WI38 (cell line): ENCODE data around the gene LPGAT1.
"Not testable (repeated sequence)": the region's sequence is repeated elsewhere in the genome, so short reads cannot be mapped to it uniquely, and the experiment has no call there.

Experiments
- H3K4me3 ChIP-seq: 2 replicates; pipeline ENCODE4 v1.5.1; 2011; ENCODE audit warnings: low read depth, mild to moderate bottlenecking, control low read depth, low read length
- CTCF ChIP-seq: IDR thresholded peaks from 2 replicates; pipeline ENCODE4 v1.5.1; 2012; ENCODE audit warnings: low read depth, mild to moderate bottlenecking, control low read depth, low read length

LPGAT1 gene

GRCh38 chr1:211701733-211702132 lies 128.8 kb downstream of the LPGAT1 start:
- TF ChIP-seq CTCF: no peak
- H3K4me3 ChIP-seq: no peak overlapping the region

GRCh38 chr1:211699059-211699458 lies 131.5 kb downstream of the LPGAT1 start:
- no peak overlapping the region for H3K4me3 ChIP-seq
- TF ChIP-seq CTCF: no peak

GRCh38 chr1:211698161-211699026 lies 132.2 kb downstream of the LPGAT1 start:
- TF ChIP-seq CTCF: peak; percentile 97
- H3K4me3 ChIP-seq: no peak overlapping the region

GRCh38 chr1:211697356-211697755 lies 133.2 kb downstream of the LPGAT1 start:
- no peak for TF ChIP-seq CTCF
- H3K4me3 ChIP-seq: no peak overlapping the region

- H3K4me3 ChIP-seq: no peak overlapping the region
- no peak for TF ChIP-seq CTCF
Measured at GRCh38 chr1:211695135-211695816, 135.3 kb downstream of the LPGAT1 start.

- H3K4me3 ChIP-seq: not testable (repeated sequence)
Measured at GRCh38 chr1:211693911-211694310, 136.7 kb downstream of the LPGAT1 start.
